HCT116 (cell line): Measurements from ENCODE around the gene POLR3GL. TPM values are rescaled to one million over a fixed set of nuclear protein-coding genes. Genes with fewer than 3 reads are reported as not detected.

Experiments
- ATAC-seq: fragments of 200-7000 bp; cut with Tn5 transposase; 2 replicates; pipeline ENCODE4 v1.9.1; 2020; ENCODE audit warnings: mild to moderate bottlenecking, moderate library complexity
- BruUV-seq: library from RNA; stranded (reverse); fragments of 400-500 nt; replicated peaks from 2 replicates; lab custom pipeline; 2021; lab: Mats Ljungman, UMichigan
- CTCF ChIA-PET: fragments of 300-600 bp; sonication (Branson Sonifier 250); formaldehyde crosslinking; loops from one replicate; lab custom pipeline; 2021; ENCODE audit warnings: antibody characterized with exemption; lab: Charles Lee
- POLR2A ChIA-PET: fragments of 300-600, 350-600 bp; sonication (Branson Sonifier 250); formaldehyde crosslinking; loops from one replicate; lab custom pipeline; 2021; ENCODE audit warnings: antibody characterized with exemption; lab: Charles Lee
- RAD21 ChIA-PET, 2 experiments: fragments of 300-600 bp; sonication (Branson Sonifier 250); formaldehyde crosslinking; loops; one replicate each; lab custom pipeline; 2023; ENCODE audit warnings: low total read pairs in 2 of 2; ENCODE audit not compliant: uncharacterized antibody in 2 of 2, unreplicated experiment in 2 of 2, low non-redundant PET in 1 of 2; lab: Charles Lee
- DNase-seq: peaks from one replicate; pipeline ENCODE4 v3.0.0-alpha.2; 2010; ENCODE audit warnings: low read depth, low spot score
- H2AFZ ChIP-seq: fragments of 200-600 bp; shearing (Covaris generic), sonication (generic); 2 replicates; pipeline ENCODE4 v1.6.1; 2017; ENCODE audit warnings: low read depth, mixed run types, mixed read lengths, antibody characterized with exemption, low read length; ENCODE audit not compliant: poor library complexity, severe bottlenecking
- H3K27ac ChIP-seq: 2 replicates; pipeline ENCODE4 v1.5.1; 2012; ENCODE audit warnings: low read depth, low read length
- H3K27me3 ChIP-seq: fragments of 200-600 bp; sonication (generic); 2 replicates; pipeline ENCODE4 v1.6.1; 2016; ENCODE audit warnings: mixed run types, low read length, mixed read lengths; ENCODE audit not compliant: insufficient read depth
- H3K36me3 ChIP-seq, 2 experiments: fragments of 200-500 bp in 1 of 2; fragments of 200-600 bp in 1 of 2; sonication (Bioruptor generic) in 1 of 2; sonication (generic) in 1 of 2; 2 replicates each; pipeline versions ENCODE4 v1.5.1 to v1.6.1; 2014 to 2016; ENCODE audit warnings: low read length in 2 of 2, inconsistent platforms in 1 of 2, mixed read lengths in 1 of 2, mixed run types in 1 of 2; ENCODE audit not compliant: insufficient read depth in 2 of 2, control insufficient read depth in 1 of 2
- H3K4me1 ChIP-seq, 2 experiments: fragments of 200-600 bp in 1 of 2; sonication (generic) in 1 of 2; 2 replicates each; pipeline versions ENCODE4 v1.5.1 to v1.6.1; 2012 to 2017; ENCODE audit warnings: low read length in 2 of 2, inconsistent platforms in 1 of 2, mild to moderate bottlenecking in 1 of 2, mixed read lengths in 1 of 2, mixed run types in 1 of 2, moderate library complexity in 1 of 2; ENCODE audit not compliant: insufficient read depth in 2 of 2, control insufficient read depth in 1 of 2
- H3K4me2 ChIP-seq: fragments of 200-600 bp; sonication (generic); 2 replicates; pipeline ENCODE4 v1.6.1; 2017; ENCODE audit warnings: mixed run types, low read length, mixed read lengths
- H3K4me3 ChIP-seq, 2 experiments: fragments of 200-600 bp in 1 of 2; sonication (generic) in 1 of 2; replicated peaks in 1 of 2; 2 replicates each; pipeline ENCODE4 v1.5.1; 2011 to 2016; ENCODE audit warnings: low read length in 2 of 2, control low read depth in 1 of 2, low read depth in 1 of 2, mild to moderate bottlenecking in 1 of 2, mixed read lengths in 1 of 2, mixed run types in 1 of 2
- H3K79me2 ChIP-seq: fragments of 200-600 bp; sonication (generic); 2 replicates; pipeline ENCODE4 v1.6.1; 2017; ENCODE audit warnings: mild to moderate bottlenecking, mixed run types, low read length, moderate library complexity, mixed read lengths; ENCODE audit not compliant: insufficient read depth
- H3K9ac ChIP-seq: fragments of 200-600 bp; sonication (generic); 2 replicates; pipeline ENCODE4 v1.6.1; 2016; ENCODE audit warnings: low read length, mixed read lengths
- H3K9me2 ChIP-seq: fragments of 200-600 bp; sonication (generic), shearing (Covaris generic); 2 replicates; pipeline ENCODE4 v1.6.1; 2017; ENCODE audit warnings: mixed run types, mild to moderate bottlenecking, moderate library complexity; ENCODE audit not compliant: insufficient read depth
- H3K9me3 ChIP-seq, 2 experiments: fragments of 200-500 bp in 1 of 2; fragments of 200-600 bp in 1 of 2; sonication (Bioruptor generic) in 1 of 2; sonication (generic) in 1 of 2; 2 replicates each; pipeline ENCODE4 v1.6.1; 2014 to 2017; ENCODE audit warnings: low read length in 2 of 2, mixed read lengths in 2 of 2, inconsistent platforms in 1 of 2, low read depth in 1 of 2, mild to moderate bottlenecking in 1 of 2, mixed run types in 1 of 2, moderate library complexity in 1 of 2; ENCODE audit not compliant: control insufficient read depth in 1 of 2, insufficient read depth in 1 of 2
- H4K20me1 ChIP-seq: fragments of 200-600 bp; sonication (generic), shearing (Covaris generic); 2 replicates; pipeline ENCODE4 v1.6.1; 2017; ENCODE audit warnings: mixed run types, mild to moderate bottlenecking, moderate library complexity; ENCODE audit not compliant: insufficient read depth
- ATF3 ChIP-seq: IDR thresholded peaks from 2 replicates; pipeline ENCODE4 v1.6.1; 2012
- CEBPB ChIP-seq: IDR thresholded peaks from 2 replicates; pipeline ENCODE4 v1.6.1; 2012; ENCODE audit warnings: low read depth
- EZH2 ChIP-seq: fragments of 200-600 bp; sonication (generic); IDR thresholded peaks from 2 replicates; pipeline ENCODE4 v1.6.1; 2017; ENCODE audit warnings: antibody characterized with exemption, mixed run types
- JUND ChIP-seq: IDR thresholded peaks from 2 replicates; pipeline ENCODE4 v1.6.1; 2012
- POLR2A ChIP-seq: IDR thresholded peaks from 2 replicates; pipeline ENCODE4 v1.7.0; 2011; ENCODE audit warnings: borderline replicate concordance; ENCODE audit not compliant: insufficient read depth, insufficient read length; ENCODE audit errors: extremely low read depth
- RAD21 ChIP-seq: IDR thresholded peaks from 2 replicates; pipeline ENCODE4 v1.6.1; 2012; ENCODE audit warnings: low read depth, mild to moderate bottlenecking
- SIN3A ChIP-seq: IDR thresholded peaks from 2 replicates; pipeline ENCODE4 v1.6.1; 2012; ENCODE audit warnings: low read depth
- SP1 ChIP-seq: IDR thresholded peaks from 2 replicates; pipeline ENCODE4 v1.6.1; 2012; ENCODE audit warnings: low read depth
- YY1 ChIP-seq: IDR thresholded peaks from 2 replicates; pipeline ENCODE4 v1.6.1; 2011; ENCODE audit warnings: low read length, low read depth, moderate library complexity, mild to moderate bottlenecking; ENCODE audit not compliant: insufficient replicate concordance; ENCODE audit errors: extremely low read depth
- ZBTB33 ChIP-seq: IDR thresholded peaks from 2 replicates; pipeline ENCODE4 v1.6.1; 2011; ENCODE audit warnings: mild to moderate bottlenecking, low read length, moderate library complexity; ENCODE audit not compliant: insufficient replicate concordance; ENCODE audit errors: extremely low read depth
- intact Hi-C: fragments of 100-400 bp; cut with micrococcal nuclease; formaldehyde crosslinking; loops from 2 replicates; pipeline ENCODE4 v1.10.0; 2022
- total RNA-seq: library from RNA; stranded (reverse); gene quantifications from one replicate; pipeline ENCODE4 v1.2.1, GENCODE V29; 2021; ENCODE audit not compliant: unreplicated experiment
- TF ChIP-seq, protein P1 (sequence below): IDR thresholded peaks from 2 replicates; pipeline ENCODE4 v1.6.1; 2012
- TF ChIP-seq, protein P2 (sequence below), 3 experiments: fragments of 200-600 bp in 1 of 3; sonication (generic) in 1 of 3; IDR thresholded peaks in 2 of 3; conservative IDR thresholded peaks in 1 of 3; 2 replicates each; pipeline ENCODE4 v1.5.1; 2012 to 2017; ENCODE audit warnings: low read depth in 2 of 3, low read length in 2 of 3, antibody characterized with exemption in 1 of 3, borderline replicate concordance in 1 of 3, control low read depth in 1 of 3, mild to moderate bottlenecking in 1 of 3, mixed read lengths in 1 of 3, mixed run types in 1 of 3, moderate library complexity in 1 of 3; ENCODE audit not compliant: insufficient read depth in 1 of 3

POLR3GL gene
- total RNA-seq, 1 experiment from 2014 or later: 17.9 TPM

GRCh38 chr1:145997718-145998023 is 33.2 kb downstream of the POLR3GL start:
- Histone ChIP-seq H3K36me3 (no peaks in the 10 kb centered on the region), H3K27ac (no peak overlapping the region), H3K9me2 (no peaks in the 10 kb centered on the region), H3K9ac (no peak overlapping the region), H3K9me3 (no peaks in the 10 kb centered on the region), H3K27me3 (no peaks in the 10 kb centered on the region), H2AFZ (no peak overlapping the region), H3K4me2 (no peak overlapping the region), H3K79me2 (no peaks in the 10 kb centered on the region), H3K4me3 (no peak overlapping the region), H4K20me1 (no peaks in the 10 kb centered on the region), H3K4me1 (no peaks in the 10 kb centered on the region)
- no peak for ATAC-seq
- TF ChIP-seq YY1 (no peak), ZBTB33 (no peak), RAD21 (no peak), ATF3 (no peak), POLR2A (no peak), SP1 (no peak), SIN3A (no peak), JUND (no peak), CEBPB (no peak), EZH2 (no peak)
- TF ChIP-seq, protein P1, sequence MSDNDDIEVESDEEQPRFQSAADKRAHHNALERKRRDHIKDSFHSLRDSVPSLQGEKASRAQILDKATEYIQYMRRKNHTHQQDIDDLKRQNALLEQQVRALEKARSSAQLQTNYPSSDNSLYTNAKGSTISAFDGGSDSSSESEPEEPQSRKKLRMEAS: no peak
- TF ChIP-seq, protein P2, sequence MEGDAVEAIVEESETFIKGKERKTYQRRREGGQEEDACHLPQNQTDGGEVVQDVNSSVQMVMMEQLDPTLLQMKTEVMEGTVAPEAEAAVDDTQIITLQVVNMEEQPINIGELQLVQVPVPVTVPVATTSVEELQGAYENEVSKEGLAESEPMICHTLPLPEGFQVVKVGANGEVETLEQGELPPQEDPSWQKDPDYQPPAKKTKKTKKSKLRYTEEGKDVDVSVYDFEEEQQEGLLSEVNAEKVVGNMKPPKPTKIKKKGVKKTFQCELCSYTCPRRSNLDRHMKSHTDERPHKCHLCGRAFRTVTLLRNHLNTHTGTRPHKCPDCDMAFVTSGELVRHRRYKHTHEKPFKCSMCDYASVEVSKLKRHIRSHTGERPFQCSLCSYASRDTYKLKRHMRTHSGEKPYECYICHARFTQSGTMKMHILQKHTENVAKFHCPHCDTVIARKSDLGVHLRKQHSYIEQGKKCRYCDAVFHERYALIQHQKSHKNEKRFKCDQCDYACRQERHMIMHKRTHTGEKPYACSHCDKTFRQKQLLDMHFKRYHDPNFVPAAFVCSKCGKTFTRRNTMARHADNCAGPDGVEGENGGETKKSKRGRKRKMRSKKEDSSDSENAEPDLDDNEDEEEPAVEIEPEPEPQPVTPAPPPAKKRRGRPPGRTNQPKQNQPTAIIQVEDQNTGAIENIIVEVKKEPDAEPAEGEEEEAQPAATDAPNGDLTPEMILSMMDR (IDR thresholded peaks at IDR 0.05 in 2 of 3, conservative IDR thresholded peaks at IDR 0.05 in 1 of 3; ENCODE audit: borderline replicate concordance in 1 of 3, insufficient read depth in 1 of 3, low read depth in 2 of 3, low read length in 2 of 3): no peak
- ChIA-PET POLR2A (interaction anchor here (1.4 kb wide), 1 partner anchor 10 kb away, joined by 3 read pairs; no protein-coding TSS in a partner anchor), CTCF (interaction anchor here (0.9 kb wide), 1 partner anchor 9 kb away, joined by 4 read pairs; no protein-coding TSS in a partner anchor), RAD21 (no interaction called here)
- intact Hi-C loops: no loop called here
- DNase-seq: no peak
- BruUV-seq: no TSS peak
